Naive thymus-derived CD8-positive, alpha-beta T cell (primary cell): ENCODE data around the gene ATG10. TPM values are rescaled to one million over a fixed set of nuclear protein-coding genes. Genes with fewer than 3 reads are reported as not detected.

ENCODE experiments used
- polyA plus RNA-seq, 3 donors: library from polyadenylated mRNA; unstranded; fragments of 300-500 nt; fragmentation: Illumina TruSeq; gene quantifications; one replicate each; pipeline ENCODE4 v1.2.3, GENCODE V29; 2021
- total RNA-seq, 8 experiments: library from RNA in 2 of 8; stranded (reverse) in 2 of 8; gene quantifications; one replicate each; pipeline ENCODE4 v1.2.3 and lab custom pipeline; 2021 to 2026

The ATG10 gene
- total and polyA plus RNA-seq, 5 experiments from 2014 or later: 9.2 to 11.8 (median 9.8) TPM

Other genes with a start within 250 kb of the ATG10 start
- gene SSBP2, start 220.9 kb upstream of the ATG10 start, total RNA-seq: 10 to 100 TPM; 40.2 to 40.6 TPM
- 10 to 100 TPM; 36.4 to 43.8 (median 36.8) TPM for gene SSBP2, start 220.9 kb upstream of the ATG10 start, polyA plus RNA-seq